ENCODE measurements around the gene TAF12.
A peak's percentile ranks its signal among the peaks of the same experiment; 100 is the strongest.
"Not testable (repeated sequence)": the region's sequence is repeated elsewhere in the genome, so short reads cannot be mapped to it uniquely, and the experiment has no call there.

The TAF12 gene

GRCh38 chr1:28644494-28644893 is 1.6 kb upstream of the TAF12 start:
- no peak for DNase-seq

GRCh38 chr1:28642056-28642846 is 616 bp downstream of the TAF12 start:
- DNase-seq: no peak

- DNase-seq: peak; percentile 42
These were observed 2.1 kb downstream of the TAF12 start for GRCh38 chr1:28640766-28641165.

- DNase-seq: no peak
These were observed 10.3 kb downstream of the TAF12 start for GRCh38 chr1:28632560-28632959.

- DNase-seq: no peak
These were observed 11.2 kb downstream of the TAF12 start for GRCh38 chr1:28631713-28632112.

GRCh38 chr1:28613175-28613574 is 29.7 kb downstream of the TAF12 start:
- DNase-seq: no peak

GRCh38 chr1:28606771-28607170 is 36.1 kb downstream of the TAF12 start:
- no peak for DNase-seq

- DNase-seq: no peak
These were observed 37.9 kb downstream of the TAF12 start for GRCh38 chr1:28604962-28605361.

- DNase-seq: no peak
These were observed 38.5 kb downstream of the TAF12 start for GRCh38 chr1:28604411-28604810.

- DNase-seq: peak; percentile 33
These were observed 40.1 kb downstream of the TAF12 start for GRCh38 chr1:28602536-28603439.

- DNase-seq: peak; percentile 75
These were observed 41.2 kb downstream of the TAF12 start for GRCh38 chr1:28601696-28602095.

- not testable (repeated sequence) for DNase-seq
These were observed 46.6 kb downstream of the TAF12 start for GRCh38 chr1:28596276-28596675.

- no peak for DNase-seq
These were observed 47.3 kb downstream of the TAF12 start for GRCh38 chr1:28595412-28596191.

- DNase-seq: not testable (repeated sequence)
These were observed 48.0 kb downstream of the TAF12 start for GRCh38 chr1:28594686-28595411.

GRCh38 chr1:28593988-28594356 is 48.9 kb downstream of the TAF12 start:
- not testable (repeated sequence) for DNase-seq

GRCh38 chr1:28592321-28593071 is 50.4 kb downstream of the TAF12 start:
- no peak for DNase-seq

GRCh38 chr1:28591708-28592320 is 51.1 kb downstream of the TAF12 start, which contains the start of gene RAB42:
TSS of gene RAB42 (plus strand) at chr1:28592265. CDS start at chr1:28592512, 247 bp downstream.
- no peak for DNase-seq

- not testable (repeated sequence) for DNase-seq
These were observed 56.1 kb downstream of the TAF12 start for GRCh38 chr1:28586585-28587391.

- DNase-seq: peak; percentile 16
These were observed 60.6 kb downstream of the TAF12 start for GRCh38 chr1:28582248-28582615.
